ENCODE results near the gene HIGD1A.

HIGD1A gene

GRCh38 chr3:42804106-42804830 is at the start of gene HIGD1A:
TSS of gene HIGD1A (minus strand) at chr3:42804490. CDS start at chr3:42794253, 10,237 bp downstream.
- DNase-seq (ENCODE audit: low read depth) = peak; percentile 65

- no peak for DNase-seq (ENCODE audit: low read depth)
These were observed 49.5 kb upstream of the HIGD1A start for GRCh38 chr3:42853739-42854302.

- no peak for DNase-seq (ENCODE audit: low read depth)
These were observed 48.8 kb upstream of the HIGD1A start for GRCh38 chr3:42853056-42853455.

- no peak for DNase-seq (ENCODE audit: low read depth)
These were observed 48.2 kb upstream of the HIGD1A start for GRCh38 chr3:42852441-42852840.

GRCh38 chr3:42851228-42851834 is 47.0 kb upstream of the HIGD1A start:
- DNase-seq (ENCODE audit: low read depth) = no peak

- no peak for DNase-seq (ENCODE audit: low read depth)
These were observed 46.0 kb upstream of the HIGD1A start for GRCh38 chr3:42850263-42850662.

GRCh38 chr3:42849017-42849416 is 44.7 kb upstream of the HIGD1A start:
- DNase-seq (ENCODE audit: low read depth) = no peak

GRCh38 chr3:42847731-42848130 is 43.4 kb upstream of the HIGD1A start:
- no peak for DNase-seq (ENCODE audit: low read depth)

GRCh38 chr3:42846685-42847522 is 42.6 kb upstream of the HIGD1A start:
- DNase-seq (ENCODE audit: low read depth) = no peak

GRCh38 chr3:42844815-42845214 is 40.5 kb upstream of the HIGD1A start:
- no peak for DNase-seq (ENCODE audit: low read depth)

- DNase-seq (ENCODE audit: low read depth) = no peak
These were observed 40.1 kb upstream of the HIGD1A start for GRCh38 chr3:42844412-42844713.

GRCh38 chr3:42843713-42844411 is 39.6 kb upstream of the HIGD1A start:
- no peak for DNase-seq (ENCODE audit: low read depth)

GRCh38 chr3:42841332-42841731 is 37.0 kb upstream of the HIGD1A start:
- DNase-seq (ENCODE audit: low read depth) = no peak

- no peak for DNase-seq (ENCODE audit: low read depth)
These were observed 35.3 kb upstream of the HIGD1A start for GRCh38 chr3:42839616-42840015.

GRCh38 chr3:42838571-42838970 is 34.3 kb upstream of the HIGD1A start:
- DNase-seq (ENCODE audit: low read depth) = no peak

GRCh38 chr3:42836150-42837123 is 32.1 kb upstream of the HIGD1A start:
- DNase-seq (ENCODE audit: low read depth) = no peak

GRCh38 chr3:42831321-42831713 is 27.0 kb upstream of the HIGD1A start:
- no peak for DNase-seq (ENCODE audit: low read depth)

- DNase-seq (ENCODE audit: low read depth) = no peak
These were observed 26.4 kb upstream of the HIGD1A start for GRCh38 chr3:42830437-42831320.

- DNase-seq (ENCODE audit: low read depth) = no peak
These were observed 25.5 kb upstream of the HIGD1A start for GRCh38 chr3:42829628-42830436.

Data from GM04503 (cell line).